SU-DHL-6 (cell line): ENCODE data around the gene MICAL3.

Experiments used
- H2AFZ ChIP-seq: fragments of 200-600 bp; sonication (generic); 2 replicates; pipeline ENCODE4 v1.6.1; 2014; ENCODE audit warnings: low read depth, mild to moderate bottlenecking, moderate library complexity, mixed read lengths, antibody characterized with exemption, low read length; ENCODE audit not compliant: severe bottlenecking
- H3F3A ChIP-seq: fragments of 200-600 bp; shearing (Covaris generic); 2 replicates; pipeline ENCODE4 v1.6.0; 2016; ENCODE audit warnings: antibody characterized with exemption, mild to moderate bottlenecking; ENCODE audit not compliant: insufficient read depth
- H3K27ac ChIP-seq: fragments of 200-600 bp; sonication (generic); 2 replicates; pipeline ENCODE4 v1.5.1; 2016; ENCODE audit warnings: low read depth, mild to moderate bottlenecking, low read length, moderate library complexity, mixed read lengths
- H3K27me3 ChIP-seq: fragments of 200-600 bp; sonication (generic), shearing (Covaris generic); 2 replicates; pipeline ENCODE4 v1.6.0; 2014; ENCODE audit warnings: mild to moderate bottlenecking, low read length
- H3K36me3 ChIP-seq: fragments of 200-600 bp; sonication (generic); 2 replicates; pipeline ENCODE4 v1.6.1; 2014; ENCODE audit warnings: mild to moderate bottlenecking, low read length, mixed read lengths
- H3K4me2 ChIP-seq: fragments of 300-600, 200-600 bp; shearing (Covaris generic), sonication (generic); 2 replicates; pipeline ENCODE4 v1.6.0; 2014; ENCODE audit warnings: low read length, low read depth, mild to moderate bottlenecking; ENCODE audit not compliant: poor library complexity, severe bottlenecking
- H3K4me3 ChIP-seq: fragments of 200-600 bp; sonication (generic); 2 replicates; pipeline ENCODE4 v1.5.1; 2014; ENCODE audit warnings: antibody characterized with exemption, low read length, mild to moderate bottlenecking, mixed read lengths; ENCODE audit not compliant: insufficient read depth, poor library complexity, severe bottlenecking
- H3K79me2 ChIP-seq: fragments of 200-600 bp; sonication (generic); 2 replicates; pipeline ENCODE4 v1.6.1; 2014; ENCODE audit warnings: mild to moderate bottlenecking, low read length, moderate library complexity; ENCODE audit not compliant: insufficient read depth
- H3K9ac ChIP-seq: fragments of 200-600 bp; sonication (generic); 2 replicates; pipeline ENCODE4 v1.7.0; 2014; ENCODE audit warnings: mild to moderate bottlenecking, low read length
- H3K9me2 ChIP-seq: fragments of 200-600 bp; sonication (generic); replicated peaks from 2 replicates; pipeline ENCODE4 v1.6.1; 2014; ENCODE audit warnings: low read length; ENCODE audit not compliant: insufficient read depth
- H3K9me3 ChIP-seq: fragments of 200-600 bp; sonication (generic); 2 replicates; pipeline ENCODE4 v1.6.1; 2014; ENCODE audit warnings: low read length, mixed read lengths; ENCODE audit not compliant: insufficient read depth
- H4K20me1 ChIP-seq: fragments of 200-600 bp; sonication (generic); 2 replicates; pipeline ENCODE4 v1.6.1; 2014; ENCODE audit warnings: low read depth, mild to moderate bottlenecking, antibody characterized with exemption, low read length, moderate library complexity, mixed read lengths
- EZH2phosphoT487 ChIP-seq: fragments of 200-600 bp; sonication (generic), shearing (Covaris generic); conservative IDR thresholded peaks from 2 replicates; pipeline ENCODE4 v1.6.1; 2018; ENCODE audit warnings: mild to moderate bottlenecking, antibody characterized with exemption, low read length, moderate library complexity, mixed read lengths
- TF ChIP-seq, protein P1 (sequence below): fragments of 200-600 bp; sonication (generic); IDR thresholded peaks from one replicate; pipeline ENCODE4 v1.5.1; 2017; ENCODE audit warnings: antibody characterized with exemption, mild to moderate bottlenecking, low read length, moderate library complexity; ENCODE audit not compliant: insufficient read depth, poor library complexity, severe bottlenecking

MICAL3 gene

DNA sequence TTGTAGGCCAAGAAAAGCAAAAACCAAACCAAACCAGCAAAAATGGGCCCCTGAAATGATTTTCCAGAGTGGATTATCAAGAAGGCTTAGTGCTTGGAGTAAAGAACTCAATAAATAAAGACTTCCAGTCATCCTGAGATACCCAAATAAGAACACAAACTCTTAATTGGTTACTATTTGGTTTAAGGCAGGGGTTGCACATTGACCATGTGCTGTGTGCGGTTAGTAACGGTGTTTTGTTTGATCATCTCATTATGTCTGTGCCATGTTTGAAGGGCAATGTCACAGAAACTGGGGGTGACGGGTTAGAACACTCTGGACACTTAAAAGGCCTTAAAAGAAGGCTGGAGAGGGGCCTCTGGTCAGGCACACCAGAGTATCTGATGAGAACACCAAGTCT is 9.7 kb upstream of the MICAL3 start:
- no peaks in the 10 kb centered on the region for H3K79me2 ChIP-seq
- no peak overlapping the region for H3K27ac ChIP-seq
- H3K36me3 ChIP-seq = no peaks in the 10 kb centered on the region
- H3F3A ChIP-seq = no peaks in the 10 kb centered on the region
- H3K4me3 ChIP-seq = no peak overlapping the region
- H2AFZ ChIP-seq = no peak overlapping the region
- H3K9me2 ChIP-seq = no peaks in the 10 kb centered on the region
- H3K9me3 ChIP-seq = no peaks in the 10 kb centered on the region
- H4K20me1 ChIP-seq = no peaks in the 10 kb centered on the region
- TF ChIP-seq, protein P1, sequence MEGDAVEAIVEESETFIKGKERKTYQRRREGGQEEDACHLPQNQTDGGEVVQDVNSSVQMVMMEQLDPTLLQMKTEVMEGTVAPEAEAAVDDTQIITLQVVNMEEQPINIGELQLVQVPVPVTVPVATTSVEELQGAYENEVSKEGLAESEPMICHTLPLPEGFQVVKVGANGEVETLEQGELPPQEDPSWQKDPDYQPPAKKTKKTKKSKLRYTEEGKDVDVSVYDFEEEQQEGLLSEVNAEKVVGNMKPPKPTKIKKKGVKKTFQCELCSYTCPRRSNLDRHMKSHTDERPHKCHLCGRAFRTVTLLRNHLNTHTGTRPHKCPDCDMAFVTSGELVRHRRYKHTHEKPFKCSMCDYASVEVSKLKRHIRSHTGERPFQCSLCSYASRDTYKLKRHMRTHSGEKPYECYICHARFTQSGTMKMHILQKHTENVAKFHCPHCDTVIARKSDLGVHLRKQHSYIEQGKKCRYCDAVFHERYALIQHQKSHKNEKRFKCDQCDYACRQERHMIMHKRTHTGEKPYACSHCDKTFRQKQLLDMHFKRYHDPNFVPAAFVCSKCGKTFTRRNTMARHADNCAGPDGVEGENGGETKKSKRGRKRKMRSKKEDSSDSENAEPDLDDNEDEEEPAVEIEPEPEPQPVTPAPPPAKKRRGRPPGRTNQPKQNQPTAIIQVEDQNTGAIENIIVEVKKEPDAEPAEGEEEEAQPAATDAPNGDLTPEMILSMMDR = no peak
- TF ChIP-seq EZH2phosphoT487 = no peak
- H3K9ac ChIP-seq = no peak overlapping the region
- no peaks in the 10 kb centered on the region for H3K27me3 ChIP-seq
- H3K4me2 ChIP-seq = no peak overlapping the region

DNA sequence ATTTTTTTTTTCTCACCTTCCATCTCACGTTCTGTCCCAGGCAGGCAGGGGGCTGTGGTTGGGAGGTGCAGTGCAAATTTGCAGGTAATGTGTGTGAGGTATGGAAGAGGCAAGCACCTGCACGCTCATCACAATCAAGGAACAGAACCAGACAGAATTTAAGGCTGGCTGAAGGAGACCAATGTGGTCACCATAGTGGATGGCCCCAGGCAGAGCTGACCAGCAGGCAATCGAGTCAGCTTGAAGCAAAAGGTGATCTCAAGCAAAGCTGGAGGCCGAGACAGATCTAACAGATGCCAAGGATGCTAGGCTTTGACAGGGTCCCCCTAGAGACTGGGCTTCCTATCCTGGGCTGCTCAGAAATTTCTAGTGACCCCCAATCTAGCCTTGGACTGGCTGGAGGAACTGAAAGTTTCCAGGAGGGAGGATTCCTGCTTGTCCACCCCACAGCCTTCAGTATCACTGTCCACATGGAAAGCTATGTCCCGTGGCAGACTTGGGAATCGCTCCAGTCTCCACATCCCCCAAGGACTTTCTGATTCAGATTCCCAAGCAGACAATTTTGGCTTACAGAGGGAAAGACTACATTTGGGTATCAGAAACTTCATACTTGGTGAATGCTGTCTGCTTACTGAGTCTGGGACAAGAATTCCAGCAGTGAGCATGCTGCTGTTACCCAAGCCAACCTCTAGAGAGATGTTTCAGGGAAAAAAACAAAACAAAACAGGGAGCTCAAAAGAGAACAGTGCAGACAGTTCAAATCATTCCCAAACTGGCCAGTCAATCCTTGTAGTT is 9.0 kb upstream of the MICAL3 start:
- Histone ChIP-seq H3K27ac (no peak overlapping the region), H2AFZ (no peak overlapping the region), H3K9ac (no peak overlapping the region), H3K4me2 (no peak overlapping the region), H3K4me3 (no peak overlapping the region), H3K27me3 (no peaks in the 10 kb centered on the region), H3K9me3 (no peaks in the 10 kb centered on the region), H3K9me2 (no peaks in the 10 kb centered on the region), H4K20me1 (no peaks in the 10 kb centered on the region), H3F3A (no peaks in the 10 kb centered on the region), H3K79me2 (no peaks in the 10 kb centered on the region), H3K36me3 (no peaks in the 10 kb centered on the region)
- TF ChIP-seq, protein P1 = no peak
- TF ChIP-seq EZH2phosphoT487 = no peak

DNA sequence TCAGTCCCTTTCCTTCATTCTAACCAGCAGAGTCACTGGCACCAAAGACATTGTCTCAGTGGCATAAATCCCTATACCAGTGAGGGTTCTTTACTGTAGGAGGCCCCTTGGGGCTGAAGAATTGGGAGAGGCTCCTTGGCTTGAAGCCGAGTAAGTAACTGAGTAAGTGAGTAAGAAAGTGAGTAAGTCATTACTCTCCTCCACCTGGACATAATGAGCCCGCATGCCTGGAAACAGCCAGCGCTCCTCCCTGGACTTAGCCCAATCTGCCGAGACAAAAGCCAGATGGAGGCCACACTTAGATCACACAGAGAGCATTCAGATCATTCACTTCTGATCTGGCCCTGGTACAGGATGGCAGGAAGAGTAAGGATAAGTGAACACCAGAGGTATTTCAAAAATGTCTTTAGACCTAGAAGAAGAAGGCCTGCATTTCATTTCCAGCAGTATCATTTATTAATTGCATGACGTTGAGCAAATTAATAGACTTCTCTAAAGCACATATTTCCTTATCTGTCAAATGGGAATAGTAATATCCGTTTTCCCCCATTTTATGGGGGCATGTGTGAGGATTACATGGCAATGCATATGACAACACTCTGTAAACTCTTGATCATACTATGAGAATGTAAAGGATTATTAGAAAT is 8.2 kb upstream of the MICAL3 start:
- H3K9me2 ChIP-seq = no peaks in the 10 kb centered on the region
- no peak overlapping the region for H3K4me3 ChIP-seq
- no peaks in the 10 kb centered on the region for H3K36me3 ChIP-seq
- no peaks in the 10 kb centered on the region for H4K20me1 ChIP-seq
- H3K27me3 ChIP-seq = no peaks in the 10 kb centered on the region
- no peak for TF ChIP-seq EZH2phosphoT487
- TF ChIP-seq, protein P1 = no peak
- no peaks in the 10 kb centered on the region for H3K79me2 ChIP-seq
- no peaks in the 10 kb centered on the region for H3F3A ChIP-seq
- H3K27ac ChIP-seq = no peak overlapping the region
- no peak overlapping the region for H3K9ac ChIP-seq
- H3K4me2 ChIP-seq = no peak overlapping the region
- H3K9me3 ChIP-seq = no peaks in the 10 kb centered on the region
- no peak overlapping the region for H2AFZ ChIP-seq
